ENCODE measurements around the gene ADCY5.

DNA sequence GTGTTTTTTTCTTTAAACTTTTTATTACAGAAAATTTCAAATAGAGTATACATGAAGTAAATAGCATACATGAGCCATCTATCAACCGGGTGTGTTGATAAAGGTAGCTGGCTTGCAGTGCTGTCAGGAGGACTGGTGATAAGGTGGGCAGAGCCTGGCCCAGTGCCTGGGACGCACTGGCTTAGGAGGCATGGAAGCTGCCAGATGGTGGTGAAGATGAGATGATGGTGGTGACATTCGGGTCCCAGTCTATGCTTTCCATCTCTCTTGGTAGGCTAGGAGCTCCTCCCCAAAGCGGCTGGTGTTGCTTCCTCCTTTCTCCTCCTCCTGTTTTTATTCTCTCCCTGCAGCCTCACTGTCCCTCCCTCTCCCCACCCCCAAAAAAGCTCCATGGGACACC, 101.7 kb downstream of the ADCY5 start:
- TF ChIP-seq CTCF (IDR thresholded peaks at IDR 0.05) (no peak), POLR2AphosphoS5 (IDR thresholded peaks at IDR 0.05) (no peak), EP300 (IDR thresholded peaks at IDR 0.05) (no peak), POLR2A (IDR thresholded peaks at IDR 0.05) (no peak)
